B cell (primary cell): Measurements from ENCODE around the gene TTC13. TPM values are rescaled to one million over a fixed set of nuclear protein-coding genes. Genes with fewer than 3 reads are reported as not detected.

Experiments used
- ATAC-seq: fragments of 200-7000 bp; cut with Tn5 transposase; one replicate; pipeline ENCODE4 v1.10.0; 2021; ENCODE audit warnings: low read depth, mild to moderate bottlenecking, moderate number of reproducible peaks, moderate library complexity
- CTCF ChIA-PET: fragments of 350-600 bp; sonication (Branson Sonifier 250); formaldehyde crosslinking; loops from one replicate; lab custom pipeline; 2021; ENCODE audit warnings: antibody characterized with exemption, inconsistent platforms; lab: Charles Lee
- POLR2A ChIA-PET: fragments of 350-600 bp; sonication (Branson Sonifier 250); formaldehyde crosslinking; loops from one replicate; lab custom pipeline; 2021; ENCODE audit warnings: antibody characterized with exemption; lab: Charles Lee
- DNase-seq: peaks from one replicate; pipeline ENCODE4 v3.0.0; 2013
- H2AFZ ChIP-seq: 2 replicates; pipeline ENCODE4 v1.6.1; 2012; ENCODE audit warnings: mild to moderate bottlenecking, low read depth, low read length; ENCODE audit not compliant: insufficient read depth, poor library complexity, severe bottlenecking
- H3K27ac ChIP-seq, 2 donors: 1 replicate in 1 of 2; 2 replicates in 1 of 2; pipeline ENCODE4 v1.5.1; 2012 to 2013; ENCODE audit warnings: low read length in 2 of 2, mild to moderate bottlenecking in 2 of 2, moderate library complexity in 1 of 2
- H3K27me3 ChIP-seq, 4 experiments: fragments of 200-600 bp in 1 of 4; sonication (generic) in 1 of 4; replicated peaks in 1 of 4; 1 replicate in 2 of 4; 2 replicates in 2 of 4; pipeline versions ENCODE4 v1.6.1 to v1.7.0; 2013 to 2016; ENCODE audit warnings: low read length in 3 of 4, mild to moderate bottlenecking in 2 of 4, mixed read lengths in 1 of 4, moderate library complexity in 1 of 4; ENCODE audit not compliant: insufficient read depth in 4 of 4, control insufficient read depth in 3 of 4; ENCODE audit errors: control extremely low read depth in 1 of 4
- H3K36me3 ChIP-seq, 2 experiments: replicated peaks in 1 of 2; 1 replicate in 1 of 2; 2 replicates in 1 of 2; pipeline versions ENCODE4 v1.6.1 to v1.7.1; 2013; ENCODE audit warnings: low read length in 1 of 2; ENCODE audit not compliant: insufficient read depth in 2 of 2, control insufficient read depth in 1 of 2; ENCODE audit errors: control extremely low read depth in 1 of 2, extremely low read depth in 1 of 2
- H3K4me1 ChIP-seq, 2 donors: fragments of 200-600 bp in 1 of 2; sonication (generic) in 1 of 2; 1 replicate in 1 of 2; 2 replicates in 1 of 2; pipeline versions ENCODE4 v1.5.1 to v1.6.1; 2013 to 2017; ENCODE audit warnings: low read length in 2 of 2; ENCODE audit not compliant: control insufficient read depth in 2 of 2, insufficient read depth in 2 of 2
- H3K4me2 ChIP-seq: replicated peaks from 2 replicates; pipeline ENCODE3; 2012; ENCODE audit warnings: mild to moderate bottlenecking, low read depth, low read length; ENCODE audit not compliant: poor library complexity, severe bottlenecking
- H3K4me3 ChIP-seq, 5 experiments: fragments of 200-600 bp in 1 of 5; sonication (generic) in 1 of 5; 1 replicate in 3 of 5; 2 replicates in 2 of 5; pipeline versions ENCODE4 v1.5.1 to v1.7.0; 2011 to 2016; ENCODE audit warnings: low read length in 4 of 5, mild to moderate bottlenecking in 4 of 5, low read depth in 2 of 5, control low read depth in 1 of 5, moderate library complexity in 1 of 5; ENCODE audit not compliant: insufficient read depth in 1 of 5; ENCODE audit errors: control extremely low read depth in 1 of 5, extremely low read depth in 1 of 5
- H3K79me2 ChIP-seq: fragments of 200-600 bp; sonication (generic); one replicate; pipeline ENCODE4 v1.6.0; 2016; ENCODE audit warnings: low read length; ENCODE audit not compliant: control insufficient read depth, insufficient read depth
- H3K9ac ChIP-seq: fragments of 200-600 bp; sonication (generic); 2 replicates; pipeline ENCODE4 v1.6.1; 2017; ENCODE audit warnings: mild to moderate bottlenecking, low read length, moderate library complexity
- H3K9me3 ChIP-seq, 3 donors: one replicate each; pipeline versions ENCODE4 v1.6.1 to v1.7.1; 2013; ENCODE audit warnings: low read length in 2 of 3; ENCODE audit not compliant: control insufficient read depth in 2 of 3, insufficient read depth in 1 of 3; ENCODE audit errors: control extremely low read depth in 1 of 3
- H4K20me1 ChIP-seq: 2 replicates; pipeline ENCODE4 v1.6.0; 2012; ENCODE audit warnings: mild to moderate bottlenecking, low read length; ENCODE audit not compliant: insufficient read depth, control insufficient read depth, poor library complexity, severe bottlenecking
- H3K27ac Mint-ChIP-seq: one replicate; pipeline ENCODE4 v1.8.0; 2021; ENCODE audit warnings: mixed read lengths
- H3K27me3 Mint-ChIP-seq: one replicate; pipeline ENCODE4 v1.8.0; 2021; ENCODE audit warnings: mixed read lengths
- H3K4me1 Mint-ChIP-seq: one replicate; pipeline ENCODE4 v1.8.0; 2021; ENCODE audit warnings: mixed read lengths
- H3K4me3 Mint-ChIP-seq: one replicate; pipeline ENCODE4 v1.8.0; 2021; ENCODE audit warnings: mixed read lengths
- H3K9me3 Mint-ChIP-seq: one replicate; pipeline ENCODE4 v1.8.0; 2022; ENCODE audit warnings: mixed read lengths; ENCODE audit not compliant: insufficient read depth
- EZH2 ChIP-seq: IDR thresholded peaks from 2 replicates; pipeline ENCODE4 v1.6.1; 2012; ENCODE audit warnings: borderline replicate concordance, low read depth, mild to moderate bottlenecking, moderate library complexity, low read length; ENCODE audit not compliant: insufficient read depth, poor library complexity, severe bottlenecking
- WGBS: methylation state at CpG from one replicate; pipeline ENCODE4 v1.1.5; 2013; ENCODE audit warnings: missing lambda C conversion rate; ENCODE audit not compliant: insufficient coverage; 5-methylcytosine and 5-hydroxymethylcytosine counted together
- intact Hi-C: fragments of 100-400 bp; cut with micrococcal nuclease; formaldehyde crosslinking; loops from one replicate; pipeline ENCODE4 v1.10.0; 2022
- polyA plus RNA-seq: library from polyadenylated mRNA; depleted of rRNA; stranded (reverse); fragments of >200 nt; gene quantifications from 2 replicates; pipeline ENCODE4 v1.2.3, GENCODE V29; 2012
- total RNA-seq, 2 donors: library from RNA; stranded (reverse); fragments of 120-200 nt in 1 of 2; gene quantifications; 1 replicate in 1 of 2; 2 replicates in 1 of 2; pipeline versions ENCODE4 v1.2.3 to v1.2.4, GENCODE V29; 2013 to 2022
- TF ChIP-seq, protein P1 (sequence below): fragments of 200-600 bp; IDR thresholded peaks from one replicate; pipeline ENCODE4 v1.8.0; 2022; ENCODE audit warnings: antibody characterized with exemption, mild to moderate bottlenecking

The TTC13 gene
- total and polyA plus RNA-seq, 2 donors (not counting 1 experiment from before 2014, with no cell fraction given): 33.9 to 55.0 TPM

DNA sequence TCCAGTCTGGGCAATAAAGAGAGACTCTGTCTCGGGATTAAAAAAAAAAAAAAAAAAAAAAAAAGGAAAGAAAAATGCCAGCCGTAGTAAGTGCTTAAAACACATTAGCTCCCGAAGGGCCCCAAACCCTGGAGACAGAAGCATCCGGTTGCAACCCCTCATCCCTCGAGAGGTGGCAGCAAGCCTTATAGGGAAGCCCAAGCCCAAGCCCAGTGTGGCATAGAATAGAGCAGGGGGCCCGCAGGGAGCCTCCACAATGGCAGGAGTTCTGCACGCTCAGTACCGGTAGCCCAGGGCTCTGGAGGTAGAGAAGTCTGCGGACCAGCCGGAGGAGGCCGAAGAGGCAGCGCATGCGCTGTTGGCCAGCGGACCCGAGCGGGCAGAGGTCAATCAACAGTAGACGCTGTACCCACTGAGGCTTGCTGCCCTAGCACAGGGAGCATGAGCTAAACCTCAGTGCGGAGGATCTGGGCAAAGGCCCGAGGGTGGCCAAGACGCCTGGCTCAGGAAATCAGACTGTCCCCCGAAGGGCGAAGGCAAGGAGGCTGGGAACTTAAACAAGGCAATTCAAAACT is 76.2 kb downstream of the TTC13 start:
- Histone ChIP-seq H3K79me2 (no peaks in the 10 kb centered on the region), H3K9me3 (peaks cover 0 to 2% (median 0%) of the 10 kb centered on the region in 3 donors), H3K4me1 (no peaks in the 10 kb centered on the region), H3K4me3 (no peak overlapping the region), H4K20me1 (no peaks in the 10 kb centered on the region), H3K36me3 (peaks cover 2 to 37% of the 10 kb centered on the region in 2 experiments), H3K27ac (no peak overlapping the region), H3K27me3 (no peaks in the 10 kb centered on the region), H2AFZ (no peak overlapping the region), H3K4me2 (no peak overlapping the region), H3K9ac (no peak overlapping the region)
- Mint-ChIP-seq H3K9me3 (no peaks in the 10 kb centered on the region), H3K27ac (no peak overlapping the region), H3K4me3 (no peak overlapping the region), H3K4me1 (no peaks in the 10 kb centered on the region), H3K27me3 (no peaks in the 10 kb centered on the region)
- intact Hi-C loops: no loop called here
- WGBS: 98% methylated on average over 22 of the region's 22 CpGs
- CTCF ChIA-PET: interaction anchor here (1.1 kb wide), 1 partner anchor 13 kb away, joined by 3 read pairs; no protein-coding TSS in a partner anchor
- no peak for TF ChIP-seq EZH2
- TF ChIP-seq, protein P1, sequence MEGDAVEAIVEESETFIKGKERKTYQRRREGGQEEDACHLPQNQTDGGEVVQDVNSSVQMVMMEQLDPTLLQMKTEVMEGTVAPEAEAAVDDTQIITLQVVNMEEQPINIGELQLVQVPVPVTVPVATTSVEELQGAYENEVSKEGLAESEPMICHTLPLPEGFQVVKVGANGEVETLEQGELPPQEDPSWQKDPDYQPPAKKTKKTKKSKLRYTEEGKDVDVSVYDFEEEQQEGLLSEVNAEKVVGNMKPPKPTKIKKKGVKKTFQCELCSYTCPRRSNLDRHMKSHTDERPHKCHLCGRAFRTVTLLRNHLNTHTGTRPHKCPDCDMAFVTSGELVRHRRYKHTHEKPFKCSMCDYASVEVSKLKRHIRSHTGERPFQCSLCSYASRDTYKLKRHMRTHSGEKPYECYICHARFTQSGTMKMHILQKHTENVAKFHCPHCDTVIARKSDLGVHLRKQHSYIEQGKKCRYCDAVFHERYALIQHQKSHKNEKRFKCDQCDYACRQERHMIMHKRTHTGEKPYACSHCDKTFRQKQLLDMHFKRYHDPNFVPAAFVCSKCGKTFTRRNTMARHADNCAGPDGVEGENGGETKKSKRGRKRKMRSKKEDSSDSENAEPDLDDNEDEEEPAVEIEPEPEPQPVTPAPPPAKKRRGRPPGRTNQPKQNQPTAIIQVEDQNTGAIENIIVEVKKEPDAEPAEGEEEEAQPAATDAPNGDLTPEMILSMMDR: no peak
- no peak for DNase-seq
- ATAC-seq: no peak
- POLR2A ChIA-PET: no interaction called here

DNA sequence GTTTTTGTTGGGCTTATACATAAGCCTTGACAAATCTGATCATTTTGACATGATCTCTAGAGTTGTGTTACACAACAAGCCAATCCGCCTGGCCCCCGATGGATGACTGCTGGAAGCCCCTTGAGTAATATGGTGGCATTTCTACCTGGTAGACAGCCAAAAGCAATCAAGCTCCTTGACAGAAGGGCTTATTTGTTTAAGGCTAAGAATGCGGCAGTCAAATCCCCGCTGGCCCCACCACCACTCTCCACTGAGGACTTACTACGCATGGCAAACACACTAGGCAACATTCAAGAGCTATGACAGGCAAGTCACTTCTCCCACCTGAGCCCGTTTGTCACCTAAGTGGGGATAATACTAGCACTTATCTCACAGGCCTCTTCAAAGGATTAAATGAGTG is 77.0 kb downstream of the TTC13 start:
- WGBS: 100% methylated on average over 2 of the region's 6 CpGs
- H3K27me3 Mint-ChIP-seq: no peaks in the 10 kb centered on the region
- DNase-seq (no peak), ATAC-seq (no peak)
- Histone ChIP-seq H2AFZ (no peak overlapping the region), H3K36me3 (peaks cover 0 to 30% of the 10 kb centered on the region in 2 experiments), H3K79me2 (no peaks in the 10 kb centered on the region), H3K27ac (no peak overlapping the region), H3K9me3 (peaks cover 0 to 2% (median 0%) of the 10 kb centered on the region in 3 donors), H3K9ac (no peak overlapping the region), H3K4me2 (no peak overlapping the region), H3K4me1 (no peaks in the 10 kb centered on the region), H4K20me1 (no peaks in the 10 kb centered on the region), H3K27me3 (no peaks in the 10 kb centered on the region), H3K4me3 (no peak overlapping the region)
- no peak overlapping the region for H3K27ac Mint-ChIP-seq
- no peaks in the 10 kb centered on the region for H3K9me3 Mint-ChIP-seq
- H3K4me1 Mint-ChIP-seq: no peaks in the 10 kb centered on the region
- POLR2A ChIA-PET: no interaction called here
- CTCF ChIA-PET: no interaction called here
- H3K4me3 Mint-ChIP-seq: no peak overlapping the region
- no peak for TF ChIP-seq EZH2
- TF ChIP-seq, protein P1: no peak
- intact Hi-C loops: no loop called here
